Kidney (tissue), 14 donors: ENCODE data around the gene CSNK1D. TPM values are rescaled to one million over a fixed set of nuclear protein-coding genes. Genes with fewer than 3 reads are reported as not detected.
A peak's percentile ranks its signal among the peaks of the same experiment; 100 is the strongest.

ENCODE experiments used
- DNase-seq, 5 donors: peaks; one replicate each; pipeline ENCODE4 v3.0.0-alpha.2; 2013 to 2020
- FAIRE-seq: peaks from 2 replicates; lab custom pipeline; 2012; peaks lifted over from hg19 to GRCh38; lab: Jason Lieb, UNC
- H3K27ac ChIP-seq, 2 donors: one replicate each; pipeline ENCODE4 v1.7.0; 2013; ENCODE audit warnings: low read depth in 2 of 2, low read length in 2 of 2, inconsistent platforms in 1 of 2
- H3K27me3 ChIP-seq: one replicate; pipeline ENCODE4 v1.7.1; 2013; ENCODE audit warnings: low read length, inconsistent platforms; ENCODE audit not compliant: control insufficient read depth, insufficient read depth
- H3K36me3 ChIP-seq, 3 donors: one replicate each; pipeline versions ENCODE4 v1.7.0 to v1.7.1; 2013; ENCODE audit warnings: low read length in 3 of 3, control low read depth in 1 of 3, inconsistent platforms in 1 of 3; ENCODE audit not compliant: insufficient read depth in 3 of 3, control insufficient read depth in 2 of 3
- H3K4me1 ChIP-seq, 3 donors: one replicate each; pipeline versions ENCODE4 v1.7.0 to v1.7.1; 2013; ENCODE audit warnings: low read length in 3 of 3, inconsistent platforms in 1 of 3, low read depth in 1 of 3; ENCODE audit not compliant: control insufficient read depth in 2 of 3, insufficient read depth in 2 of 3
- H3K4me3 ChIP-seq, 3 donors: one replicate each; pipeline versions ENCODE4 v1.7.0 to v1.8.1; 2013; ENCODE audit warnings: low read length in 3 of 3, control low read depth in 1 of 3, inconsistent platforms in 1 of 3
- H3K9ac ChIP-seq, 3 donors: one replicate each; pipeline versions ENCODE4 v1.7.0 to v1.7.1; 2013; ENCODE audit warnings: low read length in 3 of 3, control low read depth in 1 of 3, inconsistent platforms in 1 of 3
- H3K9me3 ChIP-seq, 3 donors: one replicate each; pipeline versions ENCODE4 v1.7.0 to v1.7.1; 2013; ENCODE audit warnings: low read length in 3 of 3, control low read depth in 1 of 3, inconsistent platforms in 1 of 3; ENCODE audit not compliant: control insufficient read depth in 2 of 3, insufficient read depth in 1 of 3
- CTCF ChIP-seq: IDR thresholded peaks from 3 replicates; pipeline ENCODE4 v1.5.1; 2012; ENCODE audit warnings: mild to moderate bottlenecking, moderate library complexity, borderline replicate concordance; ENCODE audit not compliant: insufficient read depth; ENCODE audit errors: extremely low read depth
- intact Hi-C: fragments of 100-400 bp; cut with DNase I; formaldehyde crosslinking; loops from one replicate; pipeline ENCODE4 v1.11.1; 2022
- polyA plus RNA-seq: library from polyadenylated mRNA; stranded (reverse); fragments of 350-450 nt; fragmentation: Illumina TruSeq; extraction: RNeasy Lipid Tissue Mini Kit (QIAGEN cat#74804); gene quantifications from one replicate; pipeline ENCODE4 v1.2.3, GENCODE V29; 2014; ENCODE audit warnings: low read depth, low replicate concordance; ENCODE audit not compliant: insufficient read depth
- total RNA-seq: library from RNA; stranded (reverse); fragmentation: NEBNext Ultra II Directional; extraction: Animal tissue kit (Norgen Biotek cat#: 25700); gene quantifications from one replicate; pipeline ENCODE4 v1.2.1, GENCODE V29; 2021
- donor health status: control.
- donor health status: control.
- donor health status: control.
- donor health status: control.
- donor health status: control.
- donor health status: DM: yes; HTN: yes; CAD: no.
- donor health status: Normal renal cell carcinoma (clear cell type).

The CSNK1D gene
- total and polyA plus RNA-seq, 2 donors from 2014 or later, result 69.7 to 160 TPM

GRCh38 chr17:82228278-82228841, 45.1 kb downstream of the CSNK1D start:
- intact Hi-C loops, result no loop called here
- Histone ChIP-seq H3K4me3 (no peak overlapping the region), H3K27me3 (no peaks in the 10 kb centered on the region), H3K9ac (peak overlapping the region in 1 of 3 donors; percentile 34), H3K27ac (peak overlapping the region; percentile 76 to 84), H3K36me3 (no peaks in the 10 kb centered on the region), H3K9me3 (no peaks in the 10 kb centered on the region), H3K4me1 (peaks cover 0 to 23% (median 4%) of the 10 kb centered on the region in 3 donors)
- FAIRE-seq, result no peak
- TF ChIP-seq CTCF, result no peak
- DNase-seq, result peak in 4 of 5 donors; percentile 24 to 92 (median 59)

GRCh38 chr17:82227629-82228277, 45.7 kb downstream of the CSNK1D start:
- TF ChIP-seq CTCF, result no peak
- H3K4me1 ChIP-seq, result peaks cover 0 to 17% (median 0%) of the 10 kb centered on the region in 3 donors
- H3K27ac ChIP-seq, result peak overlapping the region; percentile 76 to 84
- no peaks in the 10 kb centered on the region for H3K27me3 ChIP-seq
- DNase-seq (peak in 1 of 5 donors; percentile 79), FAIRE-seq (no peak)
- no peaks in the 10 kb centered on the region for H3K9me3 ChIP-seq
- H3K4me3 ChIP-seq, result no peak overlapping the region
- peak overlapping the region in 1 of 3 donors; percentile 34 for H3K9ac ChIP-seq
- no peaks in the 10 kb centered on the region for H3K36me3 ChIP-seq
- intact Hi-C loops, result no loop called here

- no peak for TF ChIP-seq CTCF
- no peak for FAIRE-seq
- Histone ChIP-seq H3K36me3 (no peaks in the 10 kb centered on the region), H3K9ac (no peak overlapping the region), H3K27me3 (no peaks in the 10 kb centered on the region), H3K9me3 (no peaks in the 10 kb centered on the region), H3K4me3 (no peak overlapping the region), H3K27ac (no peak overlapping the region), H3K4me1 (peaks cover 0 to 12% (median 0%) of the 10 kb centered on the region in 3 donors)
- DNase-seq, result peak in 1 of 5 donors; percentile 79
- intact Hi-C loops, result no loop called here
These were observed 46.5 kb downstream of the CSNK1D start for GRCh38 chr17:82226809-82227628.
